ENCODE data around the gene RPS27L. TPM values are rescaled to one million over a fixed set of nuclear protein-coding genes. Genes with fewer than 3 reads are reported as not detected.

RPS27L gene
- total RNA-seq, 1 donor from 2014 or later: 45.6 TPM

- DNase-seq: no peak
Measured at GRCh38 chr15:63188247-63188925, 31.1 kb upstream of the RPS27L start.

DNA sequence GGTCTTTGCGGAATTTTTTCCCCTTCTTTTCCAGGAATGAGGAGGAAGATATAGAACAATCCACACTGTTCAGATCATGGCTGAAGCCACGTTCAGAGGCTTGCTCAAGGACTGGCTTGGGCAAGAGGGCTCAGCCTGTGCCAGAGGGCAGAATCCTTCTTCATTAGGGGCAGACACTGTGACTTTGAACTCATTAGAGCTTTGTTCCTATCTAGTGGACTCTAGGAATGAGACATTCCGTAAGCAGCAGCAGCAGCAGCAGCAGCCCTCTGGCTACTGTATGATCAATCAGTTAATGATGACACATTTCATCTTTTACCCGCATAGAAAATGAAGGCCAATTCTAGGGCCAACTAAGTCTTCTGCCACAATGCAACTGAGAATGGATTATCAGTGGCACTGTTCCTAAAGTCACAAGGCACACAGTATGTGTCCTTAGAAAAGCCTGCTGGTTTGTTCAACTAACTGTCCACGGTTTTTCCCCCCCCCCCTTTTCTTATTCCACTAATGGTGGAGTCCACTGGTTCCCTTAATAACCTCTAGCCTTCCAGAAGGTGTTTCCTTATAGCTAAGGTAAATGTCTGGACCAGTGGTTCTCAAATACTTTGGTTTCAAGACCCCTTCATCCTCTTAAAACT is 30.4 kb upstream of the RPS27L start:
- DNase-seq: no peak

GRCh38 chr15:63186065-63186464 is 28.8 kb upstream of the RPS27L start:
- no peak for DNase-seq

- peak; percentile 69 for DNase-seq
Measured at GRCh38 chr15:63185206-63185605, 27.9 kb upstream of the RPS27L start.

GRCh38 chr15:63181648-63182047 is 24.4 kb upstream of the RPS27L start:
- no peak for DNase-seq

GRCh38 chr15:63180746-63181145 is 23.5 kb upstream of the RPS27L start:
- no peak for DNase-seq

DNA sequence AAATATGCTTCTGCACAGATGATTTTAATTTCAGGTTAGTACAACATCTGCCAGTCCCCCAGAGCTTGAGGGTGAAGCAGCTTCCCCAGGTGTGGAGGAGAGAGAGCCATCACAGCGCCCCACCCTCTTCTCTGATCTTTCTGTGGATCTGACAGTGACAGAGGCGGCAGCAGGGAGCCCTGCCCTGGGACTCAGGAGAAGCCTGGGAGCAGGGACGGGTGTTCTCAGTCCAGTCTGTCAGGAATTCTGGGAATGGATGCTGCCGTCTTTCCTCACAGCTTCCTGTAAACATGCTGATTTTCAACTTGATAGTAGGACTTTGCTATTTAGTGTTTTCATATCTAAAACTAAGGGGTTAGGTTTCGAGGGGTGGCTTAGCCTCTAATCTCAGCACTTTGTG is 20.8 kb upstream of the RPS27L start:
- DNase-seq: no peak

GRCh38 chr15:63176302-63176701 is 19.0 kb upstream of the RPS27L start:
- DNase-seq: no peak

DNA sequence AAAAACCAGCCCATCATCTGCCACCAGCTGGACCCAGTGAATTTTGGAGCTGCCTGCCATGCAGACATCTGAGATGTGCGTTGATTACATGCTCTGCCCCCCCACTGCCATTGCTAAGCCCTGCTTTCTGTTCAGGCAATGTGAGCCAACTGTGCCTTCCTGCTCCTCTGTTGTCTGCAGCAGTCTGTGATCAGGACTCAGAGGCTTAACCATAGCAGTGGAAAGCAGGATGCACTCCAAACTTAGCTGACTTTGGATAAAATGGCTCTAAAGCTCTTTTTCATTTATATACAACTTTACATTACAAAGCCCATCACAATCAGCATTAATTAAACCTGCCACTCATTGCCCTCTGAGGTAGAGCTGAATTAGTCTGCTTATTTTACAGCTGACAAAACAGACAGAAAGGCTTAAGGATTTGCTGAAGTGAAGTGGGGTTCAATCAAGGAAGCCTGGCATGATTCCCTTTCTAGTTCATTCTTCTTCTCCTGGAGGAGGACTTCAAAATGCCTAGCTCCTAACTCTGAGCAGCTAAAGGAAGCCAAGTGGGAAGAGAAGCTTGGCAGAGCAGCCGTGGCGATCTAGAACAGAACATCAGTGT is 15.7 kb upstream of the RPS27L start:
- DNase-seq: peak; percentile 84

GRCh38 chr15:63172376-63172775 is 15.1 kb upstream of the RPS27L start:
- no peak for DNase-seq

GRCh38 chr15:63169788-63170187 is 12.5 kb upstream of the RPS27L start:
- peak; percentile 50 for DNase-seq

GRCh38 chr15:63166219-63166618 is 8.9 kb upstream of the RPS27L start:
- DNase-seq: no peak

DNA sequence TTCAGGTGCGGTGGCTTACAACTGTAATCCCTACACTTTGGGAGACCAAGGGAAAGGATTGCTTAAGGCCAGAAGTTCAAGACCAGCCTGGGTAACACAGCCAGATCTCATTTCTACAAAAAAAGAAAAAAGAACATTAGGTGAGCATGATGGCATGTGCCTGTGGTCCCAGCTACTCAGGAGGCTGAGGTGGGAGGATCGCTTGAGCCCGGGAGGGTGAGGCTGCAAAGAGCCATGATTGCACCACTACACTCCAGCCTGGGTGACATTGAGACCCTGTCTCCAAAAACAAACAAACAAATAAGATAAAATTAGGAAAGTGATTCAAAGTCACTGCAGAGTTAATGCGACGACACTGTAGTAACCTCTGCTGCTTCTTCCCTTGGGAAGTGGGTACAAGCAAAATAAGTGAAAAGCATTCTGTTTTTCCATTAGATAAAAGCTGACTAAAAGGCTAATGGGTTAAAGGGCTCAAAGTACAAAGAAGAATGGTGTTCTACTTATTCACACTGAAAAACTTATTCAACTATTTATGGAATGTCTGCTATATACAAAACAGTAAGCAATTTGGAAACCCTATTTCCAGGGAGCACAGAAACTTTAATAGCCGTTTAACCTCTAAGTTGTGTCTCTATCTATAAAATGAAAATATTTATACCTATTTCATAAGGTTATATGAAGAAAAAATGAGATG is 8.0 kb upstream of the RPS27L start:
- no peak for DNase-seq

DNA sequence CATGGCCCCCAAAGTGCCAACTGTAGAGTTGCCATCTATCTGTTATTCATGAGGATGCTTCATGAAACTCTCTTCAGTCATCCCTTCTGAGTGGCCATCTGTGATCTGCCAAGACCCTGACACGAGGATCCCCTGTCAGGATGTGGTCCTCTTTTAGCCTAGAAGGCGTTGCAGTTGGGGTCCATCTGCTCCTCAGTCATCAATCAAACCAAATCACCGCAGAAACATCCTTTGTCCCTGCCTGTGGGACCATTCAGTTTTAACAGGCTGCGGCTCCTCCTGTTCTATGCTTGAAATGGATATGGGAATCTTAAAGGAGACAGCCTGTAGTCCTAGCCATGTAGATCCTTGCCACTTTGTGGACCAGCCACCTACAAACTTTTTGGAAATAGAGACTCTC is 5.9 kb upstream of the RPS27L start:
- no peak for DNase-seq

GRCh38 chr15:63160638-63161037 is 3.4 kb upstream of the RPS27L start:
- no peak for DNase-seq

- peak; percentile 87 for DNase-seq
Measured at GRCh38 chr15:63157891-63158431, 684 bp upstream of the RPS27L start.

GRCh38 chr15:63156755-63157117 is 541 bp downstream of the RPS27L start:
- peak; percentile 59 for DNase-seq

DNA sequence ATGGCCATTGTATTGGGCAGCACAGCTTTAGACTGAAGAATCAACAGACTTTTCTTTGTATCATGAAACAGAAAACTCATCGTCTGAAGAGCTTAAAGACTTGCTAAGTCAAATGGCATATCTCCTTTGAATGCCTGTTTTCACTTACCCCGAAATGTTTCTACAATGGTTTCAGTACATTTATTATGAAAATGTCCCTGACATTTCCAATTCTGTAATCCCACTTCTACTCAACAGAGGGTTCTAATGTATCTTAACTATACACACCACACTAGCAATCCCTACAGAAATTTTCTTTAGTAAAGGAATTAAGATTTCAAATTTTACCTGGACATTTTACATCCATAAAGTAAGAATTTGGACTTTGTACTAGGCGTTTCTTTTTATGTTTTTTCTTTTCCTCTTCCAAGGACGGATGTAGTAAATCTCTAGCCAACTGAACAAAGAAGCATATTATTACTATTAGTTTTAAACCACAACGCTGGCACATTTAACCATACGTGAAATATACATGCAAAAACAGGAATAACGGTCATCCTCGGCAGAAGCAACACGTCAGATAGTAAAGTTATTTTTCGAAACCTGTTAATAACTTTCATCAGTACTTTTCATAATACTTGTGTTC is 1.1 kb downstream of the RPS27L start:
- peak; percentile 24 for DNase-seq

DNA sequence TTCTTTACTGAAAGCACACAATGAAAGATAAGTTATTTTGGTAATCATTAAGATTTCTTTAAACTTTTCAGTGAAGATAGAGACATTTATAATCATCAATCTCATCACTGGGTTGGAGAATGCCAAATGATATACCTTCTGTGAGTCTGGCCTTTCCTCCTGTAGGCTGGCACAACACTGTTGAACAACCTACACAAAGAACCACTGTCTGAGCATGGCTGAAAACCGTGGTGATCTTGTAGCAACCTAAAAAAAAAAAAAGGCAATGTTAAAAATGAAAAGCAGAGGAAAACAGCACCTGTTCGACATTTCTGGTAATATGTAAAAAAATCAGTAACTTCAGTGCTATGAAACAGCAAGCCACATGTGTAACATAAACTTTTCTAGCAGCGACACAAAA is 1.8 kb downstream of the RPS27L start:
- no peak for DNase-seq

- DNase-seq: no peak
Measured at GRCh38 chr15:63151665-63152064, 5.6 kb downstream of the RPS27L start.

DNA sequence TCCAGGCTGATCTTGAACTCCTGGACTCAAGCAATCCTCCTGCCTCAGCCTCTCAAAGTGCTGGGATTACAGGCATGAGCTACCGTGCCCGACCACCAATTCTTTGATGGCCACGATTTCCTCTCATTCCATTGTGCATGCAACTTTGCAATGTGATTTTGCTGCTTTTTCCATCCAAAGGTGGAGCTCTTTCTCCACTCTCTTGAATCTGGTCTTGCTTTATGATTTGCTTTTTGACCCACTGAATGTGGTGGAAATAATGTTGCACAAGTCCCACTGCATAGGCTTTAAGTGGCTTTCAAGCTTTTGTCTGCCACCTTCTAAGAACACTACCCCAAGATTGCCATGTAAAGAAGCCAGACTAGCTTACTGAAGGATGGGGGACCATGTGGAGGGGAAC is 10.6 kb downstream of the RPS27L start:
- DNase-seq: no peak

- DNase-seq: no peak
Measured at GRCh38 chr15:63145426-63145825, 11.9 kb downstream of the RPS27L start.

- no peak for DNase-seq
Measured at GRCh38 chr15:63140936-63141335, 16.3 kb downstream of the RPS27L start.

All from tongue (tissue), 2 donors.